Endothelial cell of umbilical vein (primary cell): Measurements from ENCODE around the gene NAA60. TPM values are rescaled to one million over a fixed set of nuclear protein-coding genes. Genes with fewer than 3 reads are reported as not detected.

Experiments
- BruUV-seq: library from RNA; stranded (reverse); fragments of 400-500 nt; replicated peaks from 2 replicates; lab custom pipeline; 2021; lab: Mats Ljungman, UMichigan
- CTCF ChIA-PET: fragments of 300-600, 350-600 bp; sonication (Branson Sonifier 250); formaldehyde crosslinking; loops from one replicate; lab custom pipeline; 2021; ENCODE audit warnings: antibody characterized with exemption, inconsistent platforms; lab: Charles Lee
- POLR2A ChIA-PET: fragments of 300-600, 350-600 bp; sonication (Branson Sonifier 250); formaldehyde crosslinking; loops from one replicate; lab custom pipeline; 2021; ENCODE audit warnings: antibody characterized with exemption, inconsistent platforms; lab: Charles Lee
- DNase-seq: peaks from one replicate; pipeline ENCODE4 v3.0.0-alpha.2; 2011; ENCODE audit warnings: low read depth, low spot score
- FAIRE-seq: peaks from 2 replicates; lab custom pipeline; 2011; peaks lifted over from hg19 to GRCh38; lab: Jason Lieb, UNC
- H2AFZ ChIP-seq: 2 replicates; pipeline ENCODE4 v1.6.0; 2012; ENCODE audit warnings: low read depth, low read length, control low read depth, inconsistent platforms
- H3K27ac ChIP-seq: 2 replicates; pipeline ENCODE4 v1.5.1; 2011; ENCODE audit warnings: low read depth, mild to moderate bottlenecking, control low read depth, low read length, moderate library complexity; ENCODE audit not compliant: insufficient read depth
- H3K27me3 ChIP-seq, 2 experiments: 2 replicates each; pipeline versions ENCODE4 v1.6.0 to v1.6.1; 2011; ENCODE audit warnings: low read length in 2 of 2, mixed read lengths in 1 of 2; ENCODE audit not compliant: control insufficient read depth in 2 of 2, insufficient read depth in 2 of 2
- H3K36me3 ChIP-seq, 2 experiments: 2 replicates in 1 of 2; 3 replicates in 1 of 2; pipeline ENCODE4 v1.5.1; 2011; ENCODE audit warnings: low read length in 2 of 2, mild to moderate bottlenecking in 1 of 2, moderate library complexity in 1 of 2; ENCODE audit not compliant: control insufficient read depth in 2 of 2, insufficient read depth in 2 of 2; ENCODE audit errors: extremely low read depth in 1 of 2
- H3K4me1 ChIP-seq: 3 replicates; pipeline ENCODE4 v1.5.1; 2011; ENCODE audit warnings: mild to moderate bottlenecking, low read length; ENCODE audit not compliant: control insufficient read depth, insufficient read depth; ENCODE audit errors: extremely low read depth
- H3K4me2 ChIP-seq: 2 replicates; pipeline ENCODE4 v1.6.1; 2011; ENCODE audit warnings: low read length, control low read depth, mixed read lengths; ENCODE audit not compliant: insufficient read depth
- H3K4me3 ChIP-seq, 3 experiments: fragments of 200-600 bp in 1 of 3; sonication (generic), shearing (Covaris generic) in 1 of 3; replicated peaks in 1 of 3; 2 replicates each; pipeline ENCODE4 v1.5.1; 2011 to 2016; ENCODE audit warnings: control low read depth in 3 of 3, low read length in 3 of 3, mild to moderate bottlenecking in 2 of 3, inconsistent platforms in 1 of 3, low read depth in 1 of 3, moderate library complexity in 1 of 3; ENCODE audit not compliant: insufficient read depth in 1 of 3
- H3K79me2 ChIP-seq: 2 replicates; pipeline ENCODE4 v1.6.0; 2012; ENCODE audit warnings: low read length, inconsistent platforms; ENCODE audit not compliant: control insufficient read depth, insufficient read depth
- H3K9ac ChIP-seq: replicated peaks from 2 replicates; pipeline ENCODE3; 2011; ENCODE audit warnings: low read length, control low read depth; ENCODE audit not compliant: insufficient read depth; ENCODE audit errors: extremely low read depth
- H3K9me1 ChIP-seq: replicated peaks from 3 replicates; pipeline ENCODE4 v1.6.0; 2011; ENCODE audit warnings: mild to moderate bottlenecking, low read length; ENCODE audit not compliant: control insufficient read depth, insufficient read depth; ENCODE audit errors: extremely low read depth
- H3K9me3 ChIP-seq: replicated peaks from 2 replicates; pipeline ENCODE4 v1.5.1; 2012; ENCODE audit warnings: low read length, inconsistent platforms; ENCODE audit not compliant: control insufficient read depth, insufficient read depth
- H4K20me1 ChIP-seq: replicated peaks from 2 replicates; pipeline ENCODE3; 2011; ENCODE audit warnings: mild to moderate bottlenecking, low read length; ENCODE audit not compliant: control insufficient read depth, insufficient read depth; ENCODE audit errors: extremely low read depth
- EZH2 ChIP-seq: IDR thresholded peaks from 2 replicates; pipeline ENCODE4 v1.6.1; 2012; ENCODE audit warnings: borderline replicate concordance, low read depth, mild to moderate bottlenecking, moderate library complexity, low read length, inconsistent platforms; ENCODE audit not compliant: severe bottlenecking
- FOS ChIP-seq: IDR thresholded peaks from 2 replicates; pipeline ENCODE4 v1.6.1; 2011; ENCODE audit warnings: mild to moderate bottlenecking, low read length, moderate library complexity, borderline replicate concordance; ENCODE audit not compliant: insufficient read depth
- GATA2 ChIP-seq: IDR thresholded peaks from 2 replicates; pipeline ENCODE4 v1.7.0; 2011; ENCODE audit warnings: low read depth, mild to moderate bottlenecking, moderate library complexity, mixed read lengths, low read length; ENCODE audit not compliant: insufficient read length, insufficient read depth
- JUN ChIP-seq: IDR thresholded peaks from 2 replicates; pipeline ENCODE4 v1.6.1; 2011; ENCODE audit warnings: borderline replicate concordance, low read depth; ENCODE audit not compliant: insufficient read length, insufficient read depth
- MAX ChIP-seq: IDR thresholded peaks from 2 replicates; pipeline ENCODE4 v1.6.1; 2011; ENCODE audit not compliant: insufficient read depth, insufficient read length
- MYC ChIP-seq: IDR thresholded peaks from one replicate; pipeline ENCODE4 v1.6.1; 2011; ENCODE audit warnings: mild to moderate bottlenecking, low read depth, low read length
- POLR2A ChIP-seq: IDR thresholded peaks from 2 replicates; pipeline ENCODE4 v1.6.1; 2012; ENCODE audit warnings: low read depth, mild to moderate bottlenecking, control low read depth, low read length
- POLR2AphosphoS5 ChIP-seq: IDR thresholded peaks from 2 replicates; pipeline ENCODE4 v1.6.1; 2012; ENCODE audit warnings: low read depth, mild to moderate bottlenecking, control low read depth, low read length, moderate library complexity; ENCODE audit not compliant: insufficient read depth
- dilution Hi-C: fragments of 300-500 bp; cut with MboI; formaldehyde crosslinking; loops from one replicate; pipeline ENCODE4 v1.15.0; 2019; ENCODE audit warnings: low sequenced_read_pairs; ENCODE audit not compliant: extremely low pct_ligation_motif_present
- intact Hi-C: fragments of 100-400 bp; cut with micrococcal nuclease; formaldehyde crosslinking; loops from one replicate; pipeline ENCODE4 v1.10.0; 2022
- polyA plus RNA-seq, 4 experiments: library from polyadenylated mRNA; depleted of rRNA in 3 of 4; stranded (reverse) in 3 of 4; unstranded in 1 of 4; fragments of >200 nt; gene quantifications; 2 replicates each; pipeline versions ENCODE4 v1.2.1 to v1.2.3, GENCODE V29; 2011 to 2012; ENCODE audit warnings: missing spikeins in 1 of 4
- total RNA-seq: library from RNA; stranded (reverse); gene quantifications from 2 replicates; pipeline ENCODE4 v1.2.3, GENCODE V29; 2021
- TF ChIP-seq, protein P1 (sequence below), 2 donors: IDR thresholded peaks; 1 replicate in 1 of 2; 2 replicates in 1 of 2; pipeline ENCODE4 v1.5.1; 2011; ENCODE audit warnings: low read length in 2 of 2, mild to moderate bottlenecking in 2 of 2, moderate library complexity in 2 of 2, control low read depth in 1 of 2, inconsistent platforms in 1 of 2, low read depth in 1 of 2; ENCODE audit not compliant: insufficient read depth in 1 of 2; ENCODE audit errors: extremely low read depth in 1 of 2

Gene NAA60
- total and polyA plus RNA-seq, 2 donors (not counting 3 experiments of a cell fraction or from before 2014, with no cell fraction given), result 22.1 to 42.9 TPM

- ChIA-PET POLR2A (no interaction called here), CTCF (interaction anchor here (1.1 kb wide), 1 partner anchor 213 kb away, joined by 3 read pairs; no protein-coding TSS in a partner anchor)
- dilution Hi-C loops, result no loop called here
- Histone ChIP-seq H3K4me2 (no peak overlapping the region), H3K4me1 (no peaks in the 10 kb centered on the region), H3K79me2 (peaks cover 18% of the 10 kb centered on the region), H3K9ac (no peak overlapping the region), H2AFZ (no peak overlapping the region), H3K27ac (no peak overlapping the region), H3K9me1 (no peaks in the 10 kb centered on the region), H3K9me3 (no peaks in the 10 kb centered on the region), H3K27me3 (no peaks in the 10 kb centered on the region), H3K36me3 (peaks cover 2 to 38% of the 10 kb centered on the region in 2 experiments), H3K4me3 (no peak overlapping the region), H4K20me1 (no peaks in the 10 kb centered on the region)
- intact Hi-C loops, result no loop called here
- no peak for TF ChIP-seq MYC
- no peak for TF ChIP-seq GATA2
- TF ChIP-seq POLR2A, result no peak
- TF ChIP-seq, protein P1, sequence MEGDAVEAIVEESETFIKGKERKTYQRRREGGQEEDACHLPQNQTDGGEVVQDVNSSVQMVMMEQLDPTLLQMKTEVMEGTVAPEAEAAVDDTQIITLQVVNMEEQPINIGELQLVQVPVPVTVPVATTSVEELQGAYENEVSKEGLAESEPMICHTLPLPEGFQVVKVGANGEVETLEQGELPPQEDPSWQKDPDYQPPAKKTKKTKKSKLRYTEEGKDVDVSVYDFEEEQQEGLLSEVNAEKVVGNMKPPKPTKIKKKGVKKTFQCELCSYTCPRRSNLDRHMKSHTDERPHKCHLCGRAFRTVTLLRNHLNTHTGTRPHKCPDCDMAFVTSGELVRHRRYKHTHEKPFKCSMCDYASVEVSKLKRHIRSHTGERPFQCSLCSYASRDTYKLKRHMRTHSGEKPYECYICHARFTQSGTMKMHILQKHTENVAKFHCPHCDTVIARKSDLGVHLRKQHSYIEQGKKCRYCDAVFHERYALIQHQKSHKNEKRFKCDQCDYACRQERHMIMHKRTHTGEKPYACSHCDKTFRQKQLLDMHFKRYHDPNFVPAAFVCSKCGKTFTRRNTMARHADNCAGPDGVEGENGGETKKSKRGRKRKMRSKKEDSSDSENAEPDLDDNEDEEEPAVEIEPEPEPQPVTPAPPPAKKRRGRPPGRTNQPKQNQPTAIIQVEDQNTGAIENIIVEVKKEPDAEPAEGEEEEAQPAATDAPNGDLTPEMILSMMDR (IDR thresholded peaks at IDR 0.05; ENCODE audit: extremely low read depth in 1 of 2, insufficient read depth in 1 of 2, low read depth in 1 of 2, low read length in 2 of 2), result no peak
- TF ChIP-seq FOS, result no peak
- TF ChIP-seq EZH2, result no peak
- no peak for TF ChIP-seq JUN
- TF ChIP-seq MAX, result no peak
- TF ChIP-seq POLR2AphosphoS5, result no peak
- DNase-seq (no peak), FAIRE-seq (no peak)
- BruUV-seq, result no TSS peak
These were observed 36.3 kb downstream of the NAA60 start for GRCh38 chr16:3479654-3480216.
